HepG2 (cell line): Measurements from ENCODE around the gene PADI4.

Experiments used
- EP300 ChIP-seq, 3 experiments: sonication (generic) in 1 of 3; formaldehyde crosslinking in 1 of 3; IDR thresholded peaks; 2 replicates each; pipeline versions ENCODE4 v1.5.1 to v1.6.1; 2011 to 2020; ENCODE audit warnings: low read depth in 2 of 3, low read length in 2 of 3, borderline replicate concordance in 1 of 3, improper control_type of control experiment in 1 of 3, mild to moderate bottlenecking in 1 of 3, missing genetic modification reagents in 1 of 3, moderate library complexity in 1 of 3
- FOXP1 ChIP-seq, 2 experiments: fragments of 450-650 bp in 1 of 2; IDR thresholded peaks; 2 replicates each; pipeline ENCODE4 v1.6.1; 2017 to 2018; ENCODE audit warnings: antibody characterized with exemption in 1 of 2
- KDM5B ChIP-seq: sonication (generic); formaldehyde crosslinking; IDR thresholded peaks from 2 replicates; pipeline ENCODE4 v1.4.0; 2020; ENCODE audit warnings: missing genetic modification reagents, mild to moderate bottlenecking, borderline replicate concordance
- POLR2A ChIP-seq, 2 experiments: IDR thresholded peaks; 2 replicates each; pipeline ENCODE4 v1.6.1; 2011; ENCODE audit warnings: low read depth in 2 of 2, low read length in 2 of 2, mild to moderate bottlenecking in 1 of 2, moderate library complexity in 1 of 2; ENCODE audit not compliant: insufficient read depth in 1 of 2
- TFAP4 ChIP-seq: sonication (generic); IDR thresholded peaks from 2 replicates; pipeline ENCODE4 v1.6.1; 2016; ENCODE audit warnings: low read depth, borderline replicate concordance
- TF ChIP-seq, protein P1 (sequence below): sonication (generic); formaldehyde crosslinking; IDR thresholded peaks from 2 replicates; pipeline ENCODE4 v1.5.0; 2020; ENCODE audit warnings: mild to moderate bottlenecking, missing genetic modification reagents, moderate library complexity

- TF ChIP-seq KDM5B = no peak
- TF ChIP-seq, protein P1, sequence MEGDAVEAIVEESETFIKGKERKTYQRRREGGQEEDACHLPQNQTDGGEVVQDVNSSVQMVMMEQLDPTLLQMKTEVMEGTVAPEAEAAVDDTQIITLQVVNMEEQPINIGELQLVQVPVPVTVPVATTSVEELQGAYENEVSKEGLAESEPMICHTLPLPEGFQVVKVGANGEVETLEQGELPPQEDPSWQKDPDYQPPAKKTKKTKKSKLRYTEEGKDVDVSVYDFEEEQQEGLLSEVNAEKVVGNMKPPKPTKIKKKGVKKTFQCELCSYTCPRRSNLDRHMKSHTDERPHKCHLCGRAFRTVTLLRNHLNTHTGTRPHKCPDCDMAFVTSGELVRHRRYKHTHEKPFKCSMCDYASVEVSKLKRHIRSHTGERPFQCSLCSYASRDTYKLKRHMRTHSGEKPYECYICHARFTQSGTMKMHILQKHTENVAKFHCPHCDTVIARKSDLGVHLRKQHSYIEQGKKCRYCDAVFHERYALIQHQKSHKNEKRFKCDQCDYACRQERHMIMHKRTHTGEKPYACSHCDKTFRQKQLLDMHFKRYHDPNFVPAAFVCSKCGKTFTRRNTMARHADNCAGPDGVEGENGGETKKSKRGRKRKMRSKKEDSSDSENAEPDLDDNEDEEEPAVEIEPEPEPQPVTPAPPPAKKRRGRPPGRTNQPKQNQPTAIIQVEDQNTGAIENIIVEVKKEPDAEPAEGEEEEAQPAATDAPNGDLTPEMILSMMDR (CRISPR knock-in tag) = no peak
- no peak for TF ChIP-seq TFAP4
- no peak for TF ChIP-seq FOXP1 (IDR thresholded peaks at IDR 0.05)
- no peak for TF ChIP-seq FOXP1 (CRISPR knock-in tag; IDR thresholded peaks at IDR 0.05)
- TF ChIP-seq EP300 (IDR thresholded peaks at IDR 0.05; ENCODE audit: low read depth in 2 of 2, low read length in 2 of 2) = no peak
- TF ChIP-seq EP300 (CRISPR knock-in tag; IDR thresholded peaks at IDR 0.05; ENCODE audit: borderline replicate concordance) = no peak
- TF ChIP-seq POLR2A (IDR thresholded peaks at IDR 0.05; ENCODE audit: insufficient read depth in 1 of 2, low read depth in 2 of 2, low read length in 2 of 2) = no peak
Observed at GRCh38 chr1:17318262-17318661, 10.3 kb downstream of the PADI4 start.
